WERI-Rb-1 (cell line): ENCODE results near the gene CORIN.

Experiments
- DNase-seq: peaks from one replicate; pipeline ENCODE4 v3.0.0-alpha.2; 2020
- H3K27ac ChIP-seq: fragments of 250-450 bp; sonication (Bioruptor Pico); 2 replicates; pipeline ENCODE4 v1.5.1; 2020; ENCODE audit warnings: mild to moderate bottlenecking, moderate library complexity
- H3K27me3 ChIP-seq: fragments of 250-450 bp; sonication (Bioruptor Pico); 2 replicates; pipeline ENCODE4 v1.5.1; 2021; ENCODE audit warnings: mild to moderate bottlenecking, low read depth, moderate library complexity; ENCODE audit not compliant: insufficient read depth, severe bottlenecking
- H3K36me3 ChIP-seq: fragments of 250-450 bp; sonication (Bioruptor Pico); 2 replicates; pipeline ENCODE4 v1.5.1; 2020; ENCODE audit warnings: mild to moderate bottlenecking, moderate library complexity
- H3K4me3 ChIP-seq: 2 replicates; pipeline ENCODE4 v1.5.1; 2011; ENCODE audit warnings: low read depth, mild to moderate bottlenecking, control low read depth, low read length
- H3K9me3 ChIP-seq: fragments of 250-450 bp; sonication (Bioruptor Pico); 2 replicates; pipeline ENCODE4 v1.5.1; 2021; ENCODE audit warnings: mild to moderate bottlenecking, moderate library complexity; ENCODE audit not compliant: severe bottlenecking
- CTCF ChIP-seq: IDR thresholded peaks from 2 replicates; pipeline ENCODE4 v1.5.1; 2011; ENCODE audit warnings: low read depth, mild to moderate bottlenecking, control low read depth, inconsistent platforms, low read length

The CORIN gene

DNA sequence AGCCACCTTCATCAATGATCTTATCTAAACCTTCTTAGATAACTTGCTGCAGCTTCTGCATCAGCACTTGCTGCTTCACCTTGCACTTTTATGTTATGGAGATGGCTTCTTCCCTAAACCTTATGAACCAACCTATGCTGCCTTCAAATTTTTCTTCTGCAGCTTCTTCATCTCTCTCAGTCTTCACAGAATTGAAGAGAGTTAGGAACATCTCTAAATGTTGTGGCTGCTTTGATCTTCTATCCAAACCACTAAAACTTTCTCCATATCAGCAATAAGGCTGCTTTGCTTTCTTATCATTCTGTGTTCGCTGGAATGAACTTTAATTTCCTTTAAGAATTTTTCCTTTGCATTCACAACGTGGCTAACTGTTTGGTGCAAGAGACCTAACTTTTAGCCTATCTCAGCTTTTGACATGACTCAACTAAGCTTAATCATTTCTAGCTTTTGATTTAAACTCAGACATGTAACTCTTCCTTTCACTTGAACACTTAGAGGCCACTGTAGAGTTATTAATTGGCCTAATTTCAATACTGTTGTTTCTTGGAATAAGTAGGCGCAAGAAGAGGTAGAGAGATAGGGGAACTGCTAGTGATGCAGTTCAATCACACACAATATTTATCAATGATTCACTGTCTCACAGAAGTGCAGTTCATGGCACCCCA, 36.1 kb upstream of the CORIN start:
- Histone ChIP-seq H3K9me3 (no peaks in the 10 kb centered on the region), H3K27me3 (no peaks in the 10 kb centered on the region), H3K27ac (no peak overlapping the region), H3K4me3 (no peak overlapping the region), H3K36me3 (peaks cover 60% of the 10 kb centered on the region)
- no peak for DNase-seq
- TF ChIP-seq CTCF, result no peak

DNA sequence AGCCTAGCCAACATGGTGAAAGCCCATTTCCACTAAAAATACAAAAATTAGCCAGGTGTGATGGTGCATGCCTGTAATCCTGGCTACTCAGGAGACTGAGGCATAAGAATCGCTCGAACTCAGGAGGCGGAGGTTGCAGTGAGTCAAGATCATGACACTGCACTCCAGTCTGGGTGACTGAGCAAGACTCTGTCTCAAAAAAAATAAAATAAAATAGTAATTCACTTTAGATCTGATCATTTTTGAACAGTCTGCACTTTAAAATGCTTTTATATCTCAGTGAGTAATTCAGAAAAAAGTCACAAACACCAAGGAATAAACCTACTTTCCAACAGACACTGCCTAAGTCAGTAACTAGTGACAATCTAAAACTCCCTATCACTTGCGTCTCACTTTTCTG, 25.6 kb upstream of the CORIN start:
- Histone ChIP-seq H3K9me3 (no peaks in the 10 kb centered on the region), H3K36me3 (peaks cover 3% of the 10 kb centered on the region; the same call in 1 of the 2 replicates), H3K27me3 (no peaks in the 10 kb centered on the region), H3K4me3 (no peak overlapping the region), H3K27ac (no peak overlapping the region)
- no peak for TF ChIP-seq CTCF
- DNase-seq, result no peak

GRCh38 chr4:47862297-47862696, 24.4 kb upstream of the CORIN start:
- no peaks in the 10 kb centered on the region for H3K9me3 ChIP-seq
- H3K4me3 ChIP-seq, result no peak overlapping the region
- no peak overlapping the region for H3K27ac ChIP-seq
- H3K36me3 ChIP-seq, result peaks cover 3% of the 10 kb centered on the region; the same call in 1 of the 2 replicates
- DNase-seq, result no peak
- TF ChIP-seq CTCF, result no peak
- no peaks in the 10 kb centered on the region for H3K27me3 ChIP-seq

GRCh38 chr4:47860305-47860704, 22.4 kb upstream of the CORIN start:
- Histone ChIP-seq H3K4me3 (no peak overlapping the region), H3K9me3 (no peaks in the 10 kb centered on the region), H3K27me3 (no peaks in the 10 kb centered on the region), H3K27ac (no peak overlapping the region), H3K36me3 (peaks cover 3% of the 10 kb centered on the region; the same call in 1 of the 2 replicates)
- no peak for DNase-seq
- TF ChIP-seq CTCF, result no peak

- Histone ChIP-seq H3K36me3 (no peaks in the 10 kb centered on the region; the same call in 1 of the 2 replicates), H3K4me3 (no peak overlapping the region), H3K27me3 (no peaks in the 10 kb centered on the region), H3K27ac (no peak overlapping the region), H3K9me3 (no peaks in the 10 kb centered on the region)
- no peak for DNase-seq
- no peak for TF ChIP-seq CTCF
Measured at GRCh38 chr4:47858006-47858405, 20.1 kb upstream of the CORIN start.

- no peaks in the 10 kb centered on the region for H3K27me3 ChIP-seq
- TF ChIP-seq CTCF, result no peak
- H3K27ac ChIP-seq, result no peak overlapping the region
- DNase-seq, result no peak
- H3K4me3 ChIP-seq, result no peak overlapping the region
- no peaks in the 10 kb centered on the region for H3K9me3 ChIP-seq
- H3K36me3 ChIP-seq, result no peaks in the 10 kb centered on the region; the same call in 1 of the 2 replicates
Measured at GRCh38 chr4:47856713-47857112, 18.8 kb upstream of the CORIN start.
